GM19463 (cell line): ENCODE measurements around the gene EXOC3L2.

Experiments
- ATAC-seq: cut with Tn5 transposase; IDR thresholded peaks from one replicate; pipeline ENCODE4 v1.9.1; 2021; ENCODE audit warnings: mild to moderate bottlenecking, moderate library complexity; ENCODE audit not compliant: unreplicated experiment

EXOC3L2 gene

GRCh38 chr19:45222724-45223123, 22.5 kb downstream of the EXOC3L2 start:
- no peak for ATAC-seq

GRCh38 chr19:45218911-45219743, 26.1 kb downstream of the EXOC3L2 start:
- no peak for ATAC-seq

- no peak for ATAC-seq
Measured at GRCh38 chr19:45218426-45218825, 26.8 kb downstream of the EXOC3L2 start.

- ATAC-seq, result no peak
Measured at GRCh38 chr19:45217957-45218334, 27.3 kb downstream of the EXOC3L2 start.

GRCh38 chr19:45217193-45217956, 27.8 kb downstream of the EXOC3L2 start:
- ATAC-seq, result no peak

GRCh38 chr19:45216667-45217066, 28.5 kb downstream of the EXOC3L2 start:
- no peak for ATAC-seq

- ATAC-seq, result no peak
Measured at GRCh38 chr19:45215391-45216191, 29.6 kb downstream of the EXOC3L2 start.

- no peak for ATAC-seq
Measured at GRCh38 chr19:45213031-45213430, 32.2 kb downstream of the EXOC3L2 start.

GRCh38 chr19:45211751-45212381, 33.3 kb downstream of the EXOC3L2 start:
- ATAC-seq, result no peak

- ATAC-seq, result no peak
Measured at GRCh38 chr19:45206328-45206727, 38.9 kb downstream of the EXOC3L2 start.

GRCh38 chr19:45205810-45206209, 39.4 kb downstream of the EXOC3L2 start:
- no peak for ATAC-seq

- no peak for ATAC-seq
Measured at GRCh38 chr19:45202637-45203036, 42.6 kb downstream of the EXOC3L2 start.

GRCh38 chr19:45200568-45200967, 44.6 kb downstream of the EXOC3L2 start:
- ATAC-seq, result no peak

GRCh38 chr19:45195764-45196163, 49.4 kb downstream of the EXOC3L2 start:
- no peak for ATAC-seq

GRCh38 chr19:45191375-45191774, 53.8 kb downstream of the EXOC3L2 start:
- no peak for ATAC-seq

GRCh38 chr19:45189971-45190370, 55.2 kb downstream of the EXOC3L2 start:
- ATAC-seq, result no peak

GRCh38 chr19:45187421-45188100, 57.6 kb downstream of the EXOC3L2 start:
- no peak for ATAC-seq

GRCh38 chr19:45186509-45187334, 58.5 kb downstream of the EXOC3L2 start:
- no peak for ATAC-seq

GRCh38 chr19:45184115-45184514, 61.1 kb downstream of the EXOC3L2 start:
- no peak for ATAC-seq
